ENCODE data around the gene ELN.

- TF ChIP-seq JUN (IDR thresholded peaks at IDR 0.05; ENCODE audit: borderline replicate concordance, insufficient read depth, insufficient read length, low read depth) (no peak), POLR2A (IDR thresholded peaks at IDR 0.05; ENCODE audit: low read depth, low read length) (no peak), EZH2 (IDR thresholded peaks at IDR 0.05; ENCODE audit: borderline replicate concordance, low read depth, low read length, severe bottlenecking) (no peak)
- TF ChIP-seq, protein P1, sequence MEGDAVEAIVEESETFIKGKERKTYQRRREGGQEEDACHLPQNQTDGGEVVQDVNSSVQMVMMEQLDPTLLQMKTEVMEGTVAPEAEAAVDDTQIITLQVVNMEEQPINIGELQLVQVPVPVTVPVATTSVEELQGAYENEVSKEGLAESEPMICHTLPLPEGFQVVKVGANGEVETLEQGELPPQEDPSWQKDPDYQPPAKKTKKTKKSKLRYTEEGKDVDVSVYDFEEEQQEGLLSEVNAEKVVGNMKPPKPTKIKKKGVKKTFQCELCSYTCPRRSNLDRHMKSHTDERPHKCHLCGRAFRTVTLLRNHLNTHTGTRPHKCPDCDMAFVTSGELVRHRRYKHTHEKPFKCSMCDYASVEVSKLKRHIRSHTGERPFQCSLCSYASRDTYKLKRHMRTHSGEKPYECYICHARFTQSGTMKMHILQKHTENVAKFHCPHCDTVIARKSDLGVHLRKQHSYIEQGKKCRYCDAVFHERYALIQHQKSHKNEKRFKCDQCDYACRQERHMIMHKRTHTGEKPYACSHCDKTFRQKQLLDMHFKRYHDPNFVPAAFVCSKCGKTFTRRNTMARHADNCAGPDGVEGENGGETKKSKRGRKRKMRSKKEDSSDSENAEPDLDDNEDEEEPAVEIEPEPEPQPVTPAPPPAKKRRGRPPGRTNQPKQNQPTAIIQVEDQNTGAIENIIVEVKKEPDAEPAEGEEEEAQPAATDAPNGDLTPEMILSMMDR (IDR thresholded peaks at IDR 0.05; ENCODE audit: extremely low read depth in 1 of 2, insufficient read depth in 1 of 2, low read depth in 1 of 2, low read length in 2 of 2) = no peak
Observed at GRCh38 chr7:74032191-74032490, 4.2 kb downstream of the ELN start.

Data from endothelial cell of umbilical vein (primary cell).